Pons (tissue), 1 donor: ENCODE measurements around the gene ZC3H7B.
"Not testable (repeated sequence)": the region's sequence is repeated elsewhere in the genome, so short reads cannot be mapped to it uniquely, and the experiment has no call there.

ENCODE experiments used
- DNase-seq: peaks from one replicate; pipeline ENCODE4 v3.0.0-alpha.2; 2016; ENCODE audit warnings: low spot score

The ZC3H7B gene, protein sequence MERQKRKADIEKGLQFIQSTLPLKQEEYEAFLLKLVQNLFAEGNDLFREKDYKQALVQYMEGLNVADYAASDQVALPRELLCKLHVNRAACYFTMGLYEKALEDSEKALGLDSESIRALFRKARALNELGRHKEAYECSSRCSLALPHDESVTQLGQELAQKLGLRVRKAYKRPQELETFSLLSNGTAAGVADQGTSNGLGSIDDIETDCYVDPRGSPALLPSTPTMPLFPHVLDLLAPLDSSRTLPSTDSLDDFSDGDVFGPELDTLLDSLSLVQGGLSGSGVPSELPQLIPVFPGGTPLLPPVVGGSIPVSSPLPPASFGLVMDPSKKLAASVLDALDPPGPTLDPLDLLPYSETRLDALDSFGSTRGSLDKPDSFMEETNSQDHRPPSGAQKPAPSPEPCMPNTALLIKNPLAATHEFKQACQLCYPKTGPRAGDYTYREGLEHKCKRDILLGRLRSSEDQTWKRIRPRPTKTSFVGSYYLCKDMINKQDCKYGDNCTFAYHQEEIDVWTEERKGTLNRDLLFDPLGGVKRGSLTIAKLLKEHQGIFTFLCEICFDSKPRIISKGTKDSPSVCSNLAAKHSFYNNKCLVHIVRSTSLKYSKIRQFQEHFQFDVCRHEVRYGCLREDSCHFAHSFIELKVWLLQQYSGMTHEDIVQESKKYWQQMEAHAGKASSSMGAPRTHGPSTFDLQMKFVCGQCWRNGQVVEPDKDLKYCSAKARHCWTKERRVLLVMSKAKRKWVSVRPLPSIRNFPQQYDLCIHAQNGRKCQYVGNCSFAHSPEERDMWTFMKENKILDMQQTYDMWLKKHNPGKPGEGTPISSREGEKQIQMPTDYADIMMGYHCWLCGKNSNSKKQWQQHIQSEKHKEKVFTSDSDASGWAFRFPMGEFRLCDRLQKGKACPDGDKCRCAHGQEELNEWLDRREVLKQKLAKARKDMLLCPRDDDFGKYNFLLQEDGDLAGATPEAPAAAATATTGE

DNA sequence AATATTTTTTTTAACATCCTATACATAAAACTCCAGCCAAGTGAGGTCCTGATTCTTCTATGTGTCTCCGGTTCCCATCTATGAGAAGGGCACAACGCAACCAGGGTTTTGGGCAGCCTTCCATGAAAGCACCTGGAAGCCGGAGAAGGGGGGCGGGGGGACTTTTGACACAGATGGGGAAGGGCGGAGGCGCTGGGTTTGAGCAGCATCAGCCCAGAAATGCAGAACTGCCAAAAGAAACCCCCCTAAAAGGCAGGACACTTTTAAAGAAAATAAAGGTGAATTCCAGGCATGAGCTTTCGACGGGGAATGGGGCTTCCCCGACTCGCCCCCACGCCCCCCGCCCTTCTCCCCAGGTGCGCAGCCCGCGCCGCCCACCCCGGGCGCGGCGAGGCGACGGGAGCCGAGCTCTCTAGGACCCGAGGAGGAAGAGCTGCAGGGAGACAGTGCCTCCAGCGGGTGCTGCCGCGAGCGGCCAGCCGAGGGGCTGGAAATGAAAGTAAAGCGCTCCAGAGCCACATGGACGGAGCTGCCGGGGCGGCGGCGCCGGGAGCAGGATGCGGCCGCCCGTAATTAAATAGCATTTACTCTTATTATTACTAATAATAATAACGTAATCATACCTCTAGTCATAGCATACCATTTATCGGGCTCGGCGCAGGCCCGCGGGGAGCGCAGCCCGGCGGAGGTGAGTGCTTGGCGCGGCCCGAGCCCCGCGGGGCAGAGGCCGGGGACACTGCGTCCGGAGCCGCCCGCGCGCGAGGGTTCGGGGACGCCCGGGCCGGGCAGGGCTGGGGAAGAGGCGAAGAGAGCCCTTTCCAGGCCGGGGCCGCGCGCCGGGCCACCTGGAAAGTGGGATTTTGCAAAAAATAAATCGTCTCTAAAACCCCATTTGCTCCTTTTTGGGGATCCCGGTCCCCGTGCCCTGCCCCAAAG, at the start of gene ZC3H7B:
Gene ZC3H7B (plus strand): TSS at position 441 of the 936 bp plus-strand sequence. CDS start 19,136 bp downstream, outside the sequence.
- DNase-seq: peak; percentile 80

DNA sequence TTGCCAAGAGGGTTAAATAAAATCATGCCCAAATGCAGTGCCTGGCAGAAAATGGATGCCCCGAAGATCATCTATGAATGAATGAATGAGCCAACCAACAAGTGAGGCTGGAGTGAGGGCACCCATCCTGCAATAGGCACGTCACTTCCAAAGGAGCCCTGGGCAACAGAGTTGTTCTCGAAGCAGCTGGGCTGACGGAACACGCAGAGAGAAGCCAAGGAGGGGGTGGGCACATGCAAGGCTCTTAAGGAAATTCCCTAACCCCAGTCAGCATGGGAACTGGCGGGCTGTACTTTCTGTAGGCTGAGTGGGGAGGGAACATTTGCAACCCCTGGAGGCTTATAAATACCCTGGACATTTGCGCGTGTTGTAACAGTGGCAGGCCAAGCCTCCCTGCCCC, 49.0 kb upstream of the ZC3H7B start:
- DNase-seq: no peak

DNA sequence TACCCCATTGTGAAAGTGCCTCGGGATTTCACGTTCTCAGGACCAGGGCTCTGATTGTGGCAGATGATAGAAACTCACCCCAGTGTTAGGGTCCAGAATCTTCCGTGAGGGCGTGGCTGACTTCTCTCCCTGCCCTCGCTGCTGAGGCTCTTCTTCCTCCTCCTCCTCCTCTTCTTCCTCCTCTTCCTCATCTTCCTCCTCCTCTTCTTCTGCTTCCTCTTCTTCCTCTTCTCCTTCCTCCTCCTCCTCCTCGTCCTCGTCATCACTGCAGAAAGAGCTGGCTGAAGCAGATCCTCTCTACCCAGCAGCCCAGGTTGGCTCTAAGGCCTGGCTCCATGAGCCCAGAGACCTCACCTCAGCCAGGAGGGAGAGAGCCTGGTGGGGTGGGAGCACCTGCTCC, 47.1 kb upstream of the ZC3H7B start:
- no peak for DNase-seq

DNA sequence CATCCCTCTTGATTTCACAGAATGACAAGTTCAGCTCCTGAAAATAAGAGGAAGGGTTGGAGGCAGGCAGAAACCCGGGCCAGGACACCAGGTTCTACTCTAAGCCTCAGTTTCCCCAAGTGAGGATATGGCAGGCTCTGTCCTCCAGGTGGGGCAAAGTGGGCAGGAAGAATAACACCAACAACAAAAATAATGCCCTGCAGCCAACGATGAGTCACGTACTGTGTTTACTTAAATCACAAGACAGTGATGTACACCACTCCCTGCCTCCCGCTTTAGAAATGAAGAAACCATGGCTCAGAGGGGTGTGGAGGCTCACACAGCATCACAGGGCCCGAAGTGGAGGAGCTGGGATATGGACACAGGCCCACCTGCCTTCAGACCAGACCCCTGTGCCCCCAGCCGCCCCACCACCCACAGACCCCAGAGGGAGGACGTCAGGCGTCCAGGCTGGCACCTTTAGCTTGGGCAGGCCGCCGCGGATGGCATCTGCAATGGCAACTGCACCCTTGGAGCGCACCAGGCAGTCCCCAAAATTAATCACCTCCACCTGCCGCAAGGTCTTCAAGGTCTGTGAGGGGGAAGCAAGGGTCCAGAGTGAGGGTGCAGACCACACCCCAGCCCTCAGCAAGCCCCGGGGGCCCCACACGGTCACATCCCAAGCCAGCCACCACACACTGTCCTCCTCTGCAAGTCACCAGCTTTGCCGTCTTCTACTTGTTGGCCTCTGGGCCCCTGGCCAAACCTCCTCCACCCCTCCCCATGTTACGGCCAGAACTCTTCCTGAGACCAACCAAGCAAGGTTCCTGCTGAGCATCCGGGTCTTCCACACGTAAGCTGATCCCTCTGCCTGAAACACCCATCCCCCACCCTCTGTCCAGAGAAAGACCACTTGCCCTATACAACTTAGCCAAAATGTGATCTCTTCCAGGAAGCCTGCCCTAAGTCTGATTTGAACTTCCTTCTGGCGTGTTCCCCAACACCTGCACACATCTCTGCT, 44.8 kb upstream of the ZC3H7B start:
- DNase-seq: no peak

DNA sequence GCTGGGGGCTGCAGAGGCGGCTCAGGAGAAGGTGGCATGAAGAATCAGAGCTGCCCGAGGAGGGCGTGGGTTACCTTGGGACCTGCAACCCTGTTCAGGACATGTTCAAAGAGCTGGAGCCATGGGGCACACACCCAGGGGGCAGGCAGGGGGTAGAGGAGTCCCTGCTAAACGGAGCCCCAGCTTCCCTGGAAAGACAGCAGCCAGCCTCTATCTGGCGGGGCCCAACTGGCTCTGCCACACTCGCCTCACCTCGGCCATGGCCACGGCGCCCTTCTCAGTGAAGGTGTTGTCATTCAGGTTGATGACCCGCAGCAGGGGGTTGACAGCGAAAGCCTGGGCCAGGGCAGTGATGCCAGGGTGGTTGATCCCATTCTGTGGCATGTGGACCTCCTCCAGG, 43.6 kb upstream of the ZC3H7B start:
- DNase-seq: no peak

DNA sequence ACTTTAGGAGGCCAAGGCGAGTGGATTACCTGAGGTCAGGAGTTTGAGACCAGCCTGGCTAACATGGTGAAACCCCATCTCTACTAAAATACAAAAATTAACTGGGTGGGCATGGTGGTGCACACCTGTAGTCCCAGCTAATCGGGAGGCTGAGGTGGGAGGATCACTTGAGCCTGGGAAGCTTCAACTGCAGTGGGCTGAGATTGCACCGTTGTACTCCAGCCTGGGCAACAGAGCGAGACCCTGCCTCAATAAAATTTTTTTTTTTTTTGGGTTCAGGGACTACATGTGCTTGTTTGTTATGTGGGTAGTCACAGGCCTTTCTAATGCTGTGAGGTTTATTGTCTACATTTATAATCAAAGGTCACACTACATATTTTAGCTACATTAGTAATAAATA, 41.6 kb upstream of the ZC3H7B start:
- DNase-seq: not testable (repeated sequence)

DNA sequence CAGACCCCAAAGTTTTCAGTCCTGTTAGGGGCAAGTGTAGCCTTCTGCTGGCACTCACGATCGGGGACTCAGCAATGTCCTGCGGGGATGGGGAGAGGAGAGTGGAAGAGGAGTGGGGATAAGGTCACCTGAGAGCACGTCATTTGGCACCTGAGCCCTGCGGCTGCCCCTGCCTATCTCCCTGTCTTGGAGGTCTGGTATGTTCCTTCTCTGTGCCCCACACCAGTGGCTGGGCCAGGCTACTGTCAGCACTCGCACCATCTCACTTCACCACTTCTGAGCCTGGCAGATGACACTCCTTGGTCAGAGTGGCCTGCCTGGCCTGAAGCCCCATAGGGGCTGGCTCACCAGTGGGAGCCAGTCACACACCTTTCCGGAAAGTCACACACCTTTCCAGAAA, 40.5 kb upstream of the ZC3H7B start:
- DNase-seq: no peak

DNA sequence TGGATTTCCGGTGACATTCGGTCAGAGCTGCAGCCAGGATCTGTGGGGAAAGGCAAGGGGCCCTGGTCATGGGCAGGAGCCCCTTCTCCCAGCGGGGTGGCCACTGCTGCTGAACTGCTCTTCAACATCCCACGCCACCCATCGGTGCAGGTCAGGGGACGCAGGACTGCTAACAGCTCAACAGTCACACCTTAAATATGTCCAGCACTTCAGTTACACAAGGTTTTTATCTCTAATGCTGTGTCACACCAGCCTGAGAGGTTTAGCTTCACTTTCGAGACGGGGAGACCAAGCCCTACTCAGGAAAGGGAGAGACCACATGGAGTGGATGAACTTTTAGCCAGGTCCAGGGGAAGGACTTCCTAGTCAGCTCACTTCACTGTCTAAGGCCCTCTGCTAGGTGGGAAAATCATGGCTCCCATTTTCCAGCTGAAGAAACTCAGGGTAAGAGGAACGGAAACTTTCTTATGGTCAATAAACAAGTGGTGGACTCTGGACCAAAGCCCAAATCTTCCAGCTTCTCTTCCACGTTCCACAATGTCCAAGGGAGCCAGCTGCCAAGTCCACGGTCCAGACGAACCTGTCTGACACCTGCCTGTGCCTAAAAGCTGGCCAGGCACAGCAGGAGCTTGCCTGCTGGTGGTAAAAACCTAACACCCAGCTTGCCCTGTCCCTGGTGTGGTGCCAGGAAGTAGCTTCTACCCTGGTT, 39.6 kb upstream of the ZC3H7B start:
- DNase-seq: no peak

DNA sequence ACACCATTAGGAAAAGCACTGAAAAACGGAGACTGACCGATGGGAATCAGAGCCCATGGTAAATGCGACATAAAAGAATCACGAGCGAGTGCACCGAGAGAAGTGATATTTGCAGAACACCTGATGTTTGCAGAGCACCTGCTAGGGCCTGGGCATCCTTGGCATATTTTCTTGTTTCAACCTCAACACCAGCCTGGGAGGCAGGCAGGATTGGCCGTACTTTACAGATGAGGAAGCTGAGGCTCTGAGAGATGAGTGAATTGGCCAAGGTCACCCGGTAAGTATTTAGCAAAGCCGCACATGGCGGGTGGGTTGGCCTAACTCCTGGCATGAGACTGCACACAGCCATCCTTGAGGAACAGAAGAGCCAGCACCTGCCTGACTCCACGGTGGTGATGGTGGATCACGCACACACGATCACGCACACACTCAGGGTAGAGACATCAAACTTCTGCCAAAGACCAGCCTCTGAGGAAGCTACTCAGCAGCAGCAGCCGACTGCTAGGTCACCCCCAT, 39.0 kb upstream of the ZC3H7B start:
- DNase-seq: no peak

DNA sequence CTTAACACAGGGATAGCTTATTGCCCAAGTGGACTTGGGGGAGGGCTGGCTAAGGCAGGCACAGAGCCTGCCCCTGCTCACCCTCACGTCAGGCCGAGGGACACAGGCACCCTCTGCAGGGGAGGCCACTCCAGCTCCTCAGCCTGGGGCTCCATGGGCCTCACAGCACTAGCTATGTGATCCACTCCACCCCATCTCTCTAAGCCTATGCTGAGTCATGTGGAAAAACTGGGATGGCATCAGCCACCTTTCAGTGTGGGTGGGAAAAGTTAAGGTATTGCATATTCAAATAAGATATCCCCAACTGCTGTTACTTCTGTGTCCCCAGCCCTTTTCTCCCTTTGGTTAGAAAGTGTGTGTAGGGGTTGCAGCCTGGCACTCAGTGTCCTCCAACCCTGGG, 37.6 kb upstream of the ZC3H7B start:
- DNase-seq: no peak

DNA sequence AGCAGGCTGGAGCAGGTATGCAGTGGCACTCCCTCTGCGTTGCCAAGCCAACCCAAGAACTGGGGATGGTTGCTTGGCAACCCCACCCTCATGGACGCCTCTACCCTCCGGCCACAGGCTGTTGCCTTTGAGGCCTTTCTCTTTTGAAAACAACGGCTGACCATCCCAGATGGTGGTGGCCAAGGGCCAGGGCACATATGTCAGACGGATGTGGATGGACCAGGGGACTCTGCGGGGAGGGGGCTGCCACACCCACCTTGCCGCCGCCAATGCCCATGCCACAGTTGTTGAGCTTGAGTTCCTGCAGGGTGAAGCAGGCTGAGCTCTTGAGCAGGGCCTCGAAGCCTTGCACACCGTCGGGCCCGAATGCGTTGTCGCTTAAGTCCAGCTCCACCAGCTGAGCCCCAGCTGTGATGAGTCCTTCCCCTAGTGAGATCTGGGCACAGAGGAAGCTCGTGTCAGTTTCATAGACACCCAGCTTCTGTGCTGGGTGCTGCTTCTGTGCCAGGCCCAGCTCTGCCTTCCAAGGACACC, 36.9 kb upstream of the ZC3H7B start:
- DNase-seq: peak; percentile 93

DNA sequence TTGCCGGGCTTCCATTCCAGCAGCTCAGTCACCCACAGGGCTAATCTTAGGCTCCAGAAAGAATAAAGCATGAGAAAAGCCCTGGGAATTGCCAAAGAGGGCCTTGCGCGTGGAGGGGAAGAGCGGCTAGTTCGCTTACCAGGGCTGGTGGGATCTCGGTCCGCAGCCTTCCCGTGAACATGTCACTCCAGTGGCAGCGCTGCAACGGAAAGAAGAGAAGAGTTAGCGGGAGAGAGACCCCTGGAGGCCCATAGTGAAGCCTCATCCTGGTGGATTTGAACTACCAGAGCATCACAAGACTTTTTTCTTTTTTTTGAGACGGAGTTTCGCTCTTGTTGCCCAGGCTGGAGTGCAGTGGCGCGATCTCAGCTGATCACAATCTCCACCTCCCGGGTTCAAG, 33.4 kb upstream of the ZC3H7B start:
- no peak for DNase-seq

DNA sequence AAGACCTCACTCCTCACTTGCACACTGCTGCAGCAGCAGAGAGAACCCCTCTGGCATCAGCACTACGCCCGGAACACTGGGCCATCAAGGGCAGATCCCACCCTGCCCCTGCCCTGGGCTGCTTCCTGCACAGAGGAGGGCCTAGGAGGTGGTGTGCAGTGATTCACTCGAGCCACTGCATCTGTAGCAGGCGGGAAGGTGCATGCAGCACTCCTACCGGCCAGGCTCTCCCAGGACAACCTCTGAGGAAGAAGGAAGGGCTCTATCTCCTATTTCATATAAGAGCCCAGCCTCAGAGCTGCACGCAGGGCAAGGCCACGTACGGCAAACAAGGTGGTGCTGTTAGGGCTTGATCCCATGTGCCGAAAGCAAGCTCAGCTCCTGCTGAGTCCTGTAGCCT, 29.5 kb upstream of the ZC3H7B start:
- DNase-seq: no peak

DNA sequence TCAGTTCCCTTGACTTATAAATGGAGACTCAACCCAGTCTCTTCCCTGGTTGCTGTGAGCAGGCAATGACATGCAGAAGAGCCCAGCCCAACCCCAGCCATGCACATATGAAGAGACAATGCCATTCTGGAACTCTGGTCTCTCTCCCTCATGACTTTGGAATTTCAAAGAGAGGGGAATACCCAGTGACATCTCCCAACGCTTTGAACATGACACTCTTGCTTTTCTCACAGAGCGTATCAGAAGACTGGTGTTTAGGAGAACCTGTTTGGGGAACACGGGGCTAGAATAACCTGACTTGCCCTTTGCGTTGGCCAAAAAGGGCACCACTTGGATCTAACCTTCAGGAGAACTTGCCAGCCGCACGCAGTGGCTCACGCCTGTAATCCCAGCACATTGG, 28.2 kb upstream of the ZC3H7B start:
- DNase-seq: no peak

DNA sequence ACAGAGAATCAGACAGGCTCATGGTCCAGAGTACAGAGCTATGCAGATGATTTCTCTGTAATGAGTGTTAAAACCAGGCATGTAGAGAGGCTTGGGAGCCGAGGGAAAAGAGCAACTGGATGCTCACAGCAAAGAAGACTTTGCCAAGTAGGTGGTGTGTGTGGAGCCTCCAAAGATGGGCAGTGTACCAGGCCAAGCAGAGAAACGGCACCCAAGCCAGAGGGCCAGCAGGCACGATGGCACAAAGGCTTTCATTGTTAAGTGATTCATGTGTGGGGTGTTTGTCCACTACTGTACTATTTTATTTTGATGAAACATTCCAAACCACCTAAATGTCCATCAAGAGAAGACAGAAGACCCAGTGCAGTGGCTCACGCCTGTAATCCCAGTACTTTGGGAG, 26.5 kb upstream of the ZC3H7B start:
- peak; percentile 93 for DNase-seq

DNA sequence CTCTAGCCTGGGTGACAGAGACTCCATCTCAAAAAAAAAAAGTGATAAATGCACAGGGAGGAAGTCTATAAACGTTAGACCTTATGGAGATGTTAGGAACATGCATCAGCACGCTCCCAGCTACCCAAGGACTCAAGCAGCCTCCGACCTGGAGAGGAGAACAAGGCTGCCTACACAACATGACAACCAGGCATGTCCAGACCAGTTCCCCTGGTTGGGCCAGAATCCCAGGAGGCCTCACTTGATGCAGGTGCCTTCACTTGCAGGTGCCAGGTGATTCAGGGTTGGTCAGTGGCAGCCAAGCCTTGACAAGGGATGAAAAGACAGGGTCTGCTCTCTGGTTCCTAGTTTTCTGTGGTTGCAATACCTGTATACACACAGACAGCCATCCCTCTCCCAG, 21.3 kb upstream of the ZC3H7B start:
- no peak for DNase-seq

DNA sequence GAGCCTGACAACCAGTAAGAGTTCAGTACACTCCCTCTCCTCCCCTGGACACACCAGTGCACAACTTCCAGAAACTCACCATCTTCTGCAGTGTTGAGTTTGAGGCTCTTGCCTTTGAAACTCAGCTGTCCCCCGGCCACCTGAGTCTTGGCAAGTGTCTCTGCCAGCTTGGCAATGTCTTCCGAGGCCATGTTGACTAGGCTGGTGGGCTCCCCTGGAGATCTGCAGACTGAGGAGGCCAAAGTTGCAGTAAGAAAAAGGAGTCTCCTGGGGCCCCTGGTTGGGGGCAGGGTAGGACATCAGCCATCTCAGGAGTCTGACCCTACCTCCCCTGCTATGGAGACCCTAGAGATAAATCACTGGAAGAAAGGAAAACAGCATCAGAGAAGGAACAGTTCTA, 20.5 kb upstream of the ZC3H7B start:
- no peak for DNase-seq

DNA sequence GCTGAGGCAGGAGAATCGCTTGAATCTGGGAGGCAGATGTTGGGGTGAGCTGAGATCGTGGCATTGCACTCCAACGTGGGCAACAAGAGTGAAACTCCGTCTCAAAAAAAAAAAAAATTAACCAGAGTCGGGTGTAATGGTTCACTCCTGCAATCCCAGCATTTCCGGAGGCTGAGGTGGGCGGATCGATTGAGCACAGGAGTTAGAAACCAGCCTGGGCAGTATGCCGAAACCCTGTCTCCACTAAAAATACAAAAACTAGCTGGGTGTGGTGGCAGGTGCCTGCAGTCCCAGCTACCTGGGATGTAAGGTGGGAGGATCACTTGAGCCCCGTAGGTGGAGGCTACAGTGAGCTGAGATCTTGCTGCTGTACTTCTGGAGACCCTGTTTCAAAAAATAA, 16.9 kb upstream of the ZC3H7B start:
- DNase-seq: no peak

DNA sequence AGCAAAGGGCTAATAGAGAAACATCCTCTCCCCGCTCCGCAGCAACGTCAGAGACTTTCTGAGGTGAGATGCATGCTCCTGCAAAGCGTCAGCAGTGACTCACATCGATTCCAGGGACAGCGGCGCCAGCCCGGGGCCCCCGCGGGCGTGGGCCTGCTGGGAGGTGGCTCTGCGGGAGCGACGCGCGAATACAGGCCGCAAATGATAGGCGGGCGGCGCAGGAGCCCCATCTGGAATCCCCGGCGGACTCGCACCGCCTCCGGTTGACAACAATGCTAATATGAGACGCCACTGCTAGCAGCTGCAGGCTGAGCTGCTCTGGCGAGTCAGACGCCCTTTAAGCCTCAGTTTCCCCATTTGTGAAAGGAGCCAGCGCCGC, 15.9 kb upstream of the ZC3H7B start:
- no peak for DNase-seq
